ENCODE measurements around the gene ZBTB43. TPM values are rescaled to one million over a fixed set of nuclear protein-coding genes. Genes with fewer than 3 reads are reported as not detected.
"Not testable (repeated sequence)": the region's sequence is repeated elsewhere in the genome, so short reads cannot be mapped to it uniquely, and the experiment has no call there.

Gene ZBTB43
- total RNA-seq, 1 donor from 2014 or later, result 15.5 TPM

DNA sequence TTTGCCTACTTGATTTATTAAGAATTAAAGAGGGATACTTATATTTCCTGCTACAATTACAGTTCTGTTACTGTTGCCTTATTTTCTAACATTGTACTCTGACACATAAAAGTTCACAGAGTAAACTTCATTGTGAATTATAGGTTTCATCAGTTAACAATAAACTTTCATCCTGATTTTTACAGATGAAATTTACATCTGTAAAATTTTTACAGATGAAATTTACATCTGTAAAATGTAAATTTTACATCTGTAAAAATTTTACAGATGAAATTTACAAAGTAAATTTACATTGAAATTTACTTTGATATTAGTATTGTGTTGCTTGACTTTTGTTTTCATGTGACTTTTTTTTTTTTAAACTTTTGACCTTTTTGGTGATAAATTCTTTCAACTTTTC is 9.3 kb downstream of the ZBTB43 start:
- no peaks in the 10 kb centered on the region for H3K27me3 ChIP-seq
- DNase-seq (ENCODE audit: extremely low spot score in 2 of 2), result no peak
- TF ChIP-seq CTCF (IDR thresholded peaks at IDR 0.05), result no peak
- no peak for TF ChIP-seq POLR2A (IDR thresholded peaks at IDR 0.05)
- no peak for TF ChIP-seq POLR2AphosphoS5 (IDR thresholded peaks at IDR 0.05; ENCODE audit: insufficient read depth in 1 of 2, low read depth in 1 of 2)
- no peaks in the 10 kb centered on the region for H3K4me1 ChIP-seq
- peaks cover 5% of the 10 kb centered on the region for H3K9me3 ChIP-seq
- peaks cover 0 to 60% of the 10 kb centered on the region in 2 donors for H3K36me3 ChIP-seq
- H3K4me3 ChIP-seq, result no peak overlapping the region
- no peak overlapping the region for H3K27ac ChIP-seq
- intact Hi-C loops (cut with DNase I), result no loop called here

DNA sequence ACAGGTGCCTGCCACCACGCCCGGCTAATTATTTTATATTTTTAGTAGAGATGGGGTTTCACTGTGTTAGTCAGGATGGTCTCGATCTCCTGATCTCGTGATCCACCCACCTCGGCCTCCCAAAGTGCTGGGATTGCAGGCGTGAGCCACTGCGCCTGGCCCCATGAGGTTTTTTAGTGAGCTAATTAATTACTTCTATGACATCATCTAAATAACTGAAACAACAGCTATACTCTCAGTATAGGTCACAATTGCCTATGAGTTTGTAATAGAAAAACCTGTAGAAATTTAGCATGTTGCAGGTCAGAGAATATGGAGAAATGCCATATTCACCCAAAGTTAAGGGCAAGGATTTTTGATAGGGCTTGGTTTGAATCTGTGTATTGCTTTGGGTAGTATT is 12.8 kb downstream of the ZBTB43 start:
- H3K4me1 ChIP-seq; H3K27ac ChIP-seq; DNase-seq (ENCODE audit: extremely low spot score in 2 of 2); H3K4me3 ChIP-seq; H3K27me3 ChIP-seq; intact Hi-C loops (cut with DNase I): not testable (repeated sequence)
- Histone ChIP-seq H3K9me3 (peaks cover 14% of the 10 kb centered on the region), H3K36me3 (peaks cover 0 to 41% of the 10 kb centered on the region in 2 donors)

DNA sequence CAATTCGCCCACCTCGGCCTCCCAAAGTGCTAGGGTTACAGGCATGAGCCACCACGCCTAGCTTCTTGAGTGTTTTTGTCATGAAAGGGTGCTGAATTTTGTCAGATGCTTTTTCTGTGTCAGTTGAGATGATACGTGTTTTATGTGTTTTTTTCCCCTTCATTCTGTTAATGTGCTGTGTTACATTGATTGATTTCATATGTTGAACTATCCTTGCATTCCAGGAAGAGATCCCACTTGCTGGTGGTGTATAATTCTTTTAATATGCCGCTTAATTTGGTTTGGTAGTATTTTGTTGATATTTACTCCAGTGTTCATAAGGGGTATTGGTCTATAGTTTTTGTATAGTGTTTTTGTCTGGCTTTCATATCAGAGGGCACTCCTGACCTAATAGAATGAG is 13.6 kb downstream of the ZBTB43 start:
- H3K4me3 ChIP-seq, result no peak overlapping the region
- H3K9me3 ChIP-seq, result peaks cover 14% of the 10 kb centered on the region
- intact Hi-C loops (cut with DNase I), result no loop called here
- no peak overlapping the region for H3K27ac ChIP-seq
- TF ChIP-seq POLR2AphosphoS5 (IDR thresholded peaks at IDR 0.05; ENCODE audit: insufficient read depth in 1 of 2, low read depth in 1 of 2) (no peak), CTCF (IDR thresholded peaks at IDR 0.05) (no peak), POLR2A (IDR thresholded peaks at IDR 0.05) (no peak)
- no peaks in the 10 kb centered on the region for H3K27me3 ChIP-seq
- H3K36me3 ChIP-seq, result peaks cover 0 to 41% of the 10 kb centered on the region in 2 donors
- H3K4me1 ChIP-seq, result no peaks in the 10 kb centered on the region
- no peak for DNase-seq (ENCODE audit: extremely low spot score in 2 of 2)

- H3K36me3 ChIP-seq, result peaks cover 0 to 39% of the 10 kb centered on the region in 2 donors
Measured at GRCh38 chr9:126819482-126819881, 14.6 kb downstream of the ZBTB43 start.

DNA sequence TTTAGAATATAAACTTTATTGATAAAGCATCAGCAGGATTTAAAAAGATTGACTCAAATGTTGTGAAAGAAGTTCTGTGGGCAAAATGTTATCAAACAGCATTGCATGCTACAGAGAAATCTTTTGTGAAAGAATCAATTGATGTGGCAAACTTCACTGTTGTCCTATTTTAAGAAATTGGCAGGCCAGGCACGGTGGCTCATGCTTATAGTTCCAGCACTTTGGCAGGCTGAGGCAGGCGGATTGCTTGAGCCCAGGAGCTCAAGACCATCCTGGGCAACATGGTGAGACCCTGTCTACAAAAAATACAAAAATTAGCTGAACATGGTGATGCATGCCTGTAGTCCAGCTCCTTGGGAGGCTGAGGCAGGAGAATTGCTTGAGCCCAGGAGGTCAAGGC is 17.4 kb downstream of the ZBTB43 start:
- Histone ChIP-seq H3K4me3 (no peak overlapping the region), H3K9me3 (peaks cover 8% of the 10 kb centered on the region), H3K27ac (no peak overlapping the region), H3K27me3 (no peaks in the 10 kb centered on the region), H3K4me1 (no peaks in the 10 kb centered on the region), H3K36me3 (peaks cover 0 to 22% of the 10 kb centered on the region in 2 donors)
- intact Hi-C loops (cut with DNase I), result no loop called here
- TF ChIP-seq CTCF (IDR thresholded peaks at IDR 0.05) (no peak), POLR2A (IDR thresholded peaks at IDR 0.05) (no peak), POLR2AphosphoS5 (IDR thresholded peaks at IDR 0.05; ENCODE audit: insufficient read depth in 1 of 2, low read depth in 1 of 2) (no peak)
- DNase-seq (ENCODE audit: extremely low spot score in 2 of 2), result no peak

More at GRCh38 chr9:126819482-126819881, 14.6 kb downstream of the ZBTB43 start:
- TF ChIP-seq POLR2AphosphoS5 (IDR thresholded peaks at IDR 0.05; ENCODE audit: insufficient read depth in 1 of 2, low read depth in 1 of 2), result no peak
- TF ChIP-seq CTCF (IDR thresholded peaks at IDR 0.05), result no peak
- TF ChIP-seq POLR2A (IDR thresholded peaks at IDR 0.05), result no peak
- H3K27me3 ChIP-seq, result no peaks in the 10 kb centered on the region
- H3K9me3 ChIP-seq, result peaks cover 12% of the 10 kb centered on the region
- intact Hi-C loops (cut with DNase I), result no loop called here
- H3K4me3 ChIP-seq, result no peak overlapping the region
- no peak overlapping the region for H3K27ac ChIP-seq
- no peaks in the 10 kb centered on the region for H3K4me1 ChIP-seq
- DNase-seq (ENCODE audit: extremely low spot score in 2 of 2), result no peak

All from vagina (tissue), 2 donors.